ENCODE measurements around the gene KCNMB2.

GRCh38 chr3:178558637-178559036 lies 22.4 kb downstream of the KCNMB2 start:
- no peak for TF ChIP-seq ZNF274 (IDR thresholded peaks at IDR 0.05; ENCODE audit: low read depth, low read length)
- no peak for TF ChIP-seq YY1 (IDR thresholded peaks at IDR 0.05; ENCODE audit: insufficient read depth, insufficient read length)
- TF ChIP-seq SUZ12 (IDR thresholded peaks at IDR 0.05; ENCODE audit: extremely low read depth, insufficient read depth, insufficient read length): no peak

Data from NT2/D1 (cell line).